ENCODE results near the gene MTFMT. TPM values are rescaled to one million over a fixed set of nuclear protein-coding genes. Genes with fewer than 3 reads are reported as not detected.

The MTFMT gene
- total and polyA plus RNA-seq, 2 of the 13 experiments (the other 11 are each of a cell fraction or from before 2014, with no cell fraction given): 9.9 to 23.2 TPM

- no peak for TF ChIP-seq ZNF784 (CRISPR knock-in tag; IDR thresholded peaks at IDR 0.05; ENCODE audit: borderline replicate concordance)
- peak; percentile 62; the same call in 1 of the 2 replicates for TF ChIP-seq IRF2 (CRISPR knock-in tag; IDR thresholded peaks at IDR 0.05)
- TF ChIP-seq ARNT2 (CRISPR knock-in tag; IDR thresholded peaks at IDR 0.05; ENCODE audit: low read depth): no peak
- peak; percentile 83 for TF ChIP-seq KDM2A (CRISPR knock-in tag; IDR thresholded peaks at IDR 0.05; ENCODE audit: borderline replicate concordance, low read depth)
- no peak for TF ChIP-seq SRF (IDR thresholded peaks at IDR 0.05; ENCODE audit: low read depth, low read length)
- TF ChIP-seq ZNF317 (CRISPR knock-in tag; IDR thresholded peaks at IDR 0.05): no peak
- TF ChIP-seq ZNF777 (CRISPR knock-in tag; IDR thresholded peaks at IDR 0.05): no peak
- TF ChIP-seq KDM6A (CRISPR knock-in tag; IDR thresholded peaks at IDR 0.05; ENCODE audit: low read depth): no peak
- no peak for TF ChIP-seq ZNF749 (CRISPR knock-in tag; IDR thresholded peaks at IDR 0.05; ENCODE audit: borderline replicate concordance)
- TF ChIP-seq ZNF232 (CRISPR knock-in tag; IDR thresholded peaks at IDR 0.05; ENCODE audit: borderline replicate concordance): no peak
- no peak for TF ChIP-seq ZNF569 (CRISPR knock-in tag; IDR thresholded peaks at IDR 0.05; ENCODE audit: borderline replicate concordance)
- TF ChIP-seq MTA3 (CRISPR knock-in tag; IDR thresholded peaks at IDR 0.05): no peak
- no peak for TF ChIP-seq ZFP36 (IDR thresholded peaks at IDR 0.05; ENCODE audit: borderline replicate concordance, low read depth, low read length, partially characterized antibody)
- no peak for TF ChIP-seq ZNF703 (CRISPR knock-in tag; IDR thresholded peaks at IDR 0.05; ENCODE audit: borderline replicate concordance)
- TF ChIP-seq, protein P1, sequence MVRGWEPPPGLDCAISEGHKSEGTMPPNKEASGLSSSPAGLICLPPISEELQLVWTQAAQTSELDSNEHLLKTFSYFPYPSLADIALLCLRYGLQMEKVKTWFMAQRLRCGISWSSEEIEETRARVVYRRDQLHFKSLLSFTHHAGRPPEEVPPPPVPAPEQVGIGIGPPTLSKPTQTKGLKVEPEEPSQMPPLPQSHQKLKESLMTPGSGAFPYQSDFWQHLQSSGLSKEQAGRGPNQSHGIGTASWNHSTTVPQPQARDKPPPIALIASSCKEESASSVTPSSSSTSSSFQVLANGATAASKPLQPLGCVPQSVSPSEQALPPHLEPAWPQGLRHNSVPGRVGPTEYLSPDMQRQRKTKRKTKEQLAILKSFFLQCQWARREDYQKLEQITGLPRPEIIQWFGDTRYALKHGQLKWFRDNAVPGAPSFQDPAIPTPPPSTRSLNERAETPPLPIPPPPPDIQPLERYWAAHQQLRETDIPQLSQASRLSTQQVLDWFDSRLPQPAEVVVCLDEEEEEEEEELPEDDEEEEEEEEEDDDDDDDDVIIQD (CRISPR knock-in tag; IDR thresholded peaks at IDR 0.05; ENCODE audit: low read depth): no peak; the same call in 1 of the 2 replicates
- TF ChIP-seq RCOR2 (CRISPR knock-in tag; IDR thresholded peaks at IDR 0.05): no peak
- peak; percentile 23; the same call in 1 of the 2 replicates for TF ChIP-seq ZNF891 (CRISPR knock-in tag; IDR thresholded peaks at IDR 0.05)
- no peak for TF ChIP-seq SRSF1 (optimal IDR thresholded peaks at IDR 0.05; ENCODE audit: low read depth, low read length)
- TF ChIP-seq GABPB1 (CRISPR knock-in tag; IDR thresholded peaks at IDR 0.05): peak; percentile 50
- TF ChIP-seq ZNF776 (CRISPR knock-in tag; IDR thresholded peaks at IDR 0.05): 0 out of 2 replicates have a peak, but pooled peaks have one; percentile 37
- no peak for TF ChIP-seq PRMT3 (CRISPR knock-in tag; IDR thresholded peaks at IDR 0.05; ENCODE audit: borderline replicate concordance, low read depth)
- 0 out of 2 replicates have a peak, but pooled peaks have one; percentile 69 for TF ChIP-seq GTF3A (CRISPR knock-in tag; conservative IDR thresholded peaks at IDR 0.05)
- no peak for TF ChIP-seq ZNF598 (CRISPR knock-in tag; IDR thresholded peaks at IDR 0.05; ENCODE audit: borderline replicate concordance)
- TF ChIP-seq NBN (conservative IDR thresholded peaks at IDR 0.05): no peak
- TF ChIP-seq FOXJ3 (CRISPR knock-in tag; IDR thresholded peaks at IDR 0.05; ENCODE audit: borderline replicate concordance): no peak
- TF ChIP-seq MXD4 (CRISPR knock-in tag; IDR thresholded peaks at IDR 0.05): peak; percentile 65; the same call in 1 of the 2 replicates
- no peak for TF ChIP-seq MAFK (conservative IDR thresholded peaks at IDR 0.05 in 1 of 2, IDR thresholded peaks at IDR 0.05 in 1 of 2; ENCODE audit: low read length in 2 of 2)
- TF ChIP-seq HNRNPL (IDR thresholded peaks at IDR 0.05; ENCODE audit: low read depth, low read length): no peak
- no peak for TF ChIP-seq JARID2 (CRISPR knock-in tag; IDR thresholded peaks at IDR 0.05; ENCODE audit: insufficient replicate concordance)
- TF ChIP-seq ZNF160 (CRISPR knock-in tag; IDR thresholded peaks at IDR 0.05): no peak
Measured at GRCh38 chr15:65054333-65055200, 25.1 kb upstream of the MTFMT start (continued).
